Measurements from ENCODE around the gene CAP1.

- TF ChIP-seq CTCF (IDR thresholded peaks at IDR 0.05; ENCODE audit: low read length) (no peak), EZH2 (IDR thresholded peaks at IDR 0.05; ENCODE audit: borderline replicate concordance, low read length) (no peak)
Measured at GRCh38 chr1:40067851-40068250, 27.3 kb downstream of the CAP1 start.
